HG03378 (cell line): ENCODE measurements around the gene PRCP.
A peak's percentile ranks its signal among the peaks of the same experiment; 100 is the strongest.
"Not testable (repeated sequence)": the region's sequence is repeated elsewhere in the genome, so short reads cannot be mapped to it uniquely, and the experiment has no call there.

ENCODE experiments used
- ATAC-seq: cut with Tn5 transposase; IDR thresholded peaks from one replicate; pipeline ENCODE4 v1.9.1; 2021; ENCODE audit warnings: mild to moderate bottlenecking, moderate library complexity; ENCODE audit not compliant: unreplicated experiment

PRCP gene

DNA sequence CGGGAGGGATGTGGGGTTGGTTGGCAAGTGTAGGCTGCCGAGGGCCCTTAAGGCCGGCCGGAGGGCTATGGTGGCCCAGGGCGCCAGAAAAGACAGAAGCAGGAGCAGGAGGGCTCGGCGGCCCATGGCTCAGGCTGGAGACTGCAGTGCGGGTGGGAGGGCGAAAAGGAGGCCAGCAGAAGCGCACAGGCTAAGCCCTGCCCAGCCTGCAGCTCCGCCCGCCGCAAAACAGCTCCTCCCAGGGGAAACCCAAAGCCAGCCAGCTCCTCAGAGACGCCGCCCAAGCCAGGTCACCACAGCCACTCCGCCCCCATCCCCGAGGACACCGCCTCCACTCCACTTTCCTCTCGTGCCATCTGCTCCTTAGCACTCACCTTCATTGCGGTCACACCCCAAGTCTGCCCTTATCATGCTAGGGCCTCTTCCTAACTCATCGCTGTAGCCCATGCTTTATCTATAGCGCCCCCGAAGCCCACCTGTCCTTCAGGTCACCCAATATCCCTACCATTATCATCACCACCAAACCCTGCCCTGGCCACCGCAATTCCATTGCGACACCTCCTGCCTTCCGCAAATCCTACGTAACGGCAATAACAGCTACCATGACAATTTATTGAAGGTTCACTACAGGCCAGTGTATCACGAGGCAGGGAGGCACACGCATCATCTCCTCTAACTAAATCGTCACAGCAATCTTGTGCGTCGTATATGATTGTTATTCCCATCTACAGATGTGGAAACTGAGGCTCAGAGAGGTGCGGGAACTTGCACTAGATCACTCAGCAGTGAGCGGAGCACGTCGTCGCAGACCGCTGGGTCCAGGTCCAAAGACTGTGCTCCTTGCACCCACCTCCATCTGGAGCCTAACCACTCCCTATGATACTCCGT, at the start of gene PRCP:
TSS of gene PRCP (minus strand) at position 154 of the 888 bp plus-strand sequence. CDS start at position 126, 28 bp downstream.
- peak; percentile 73 for ATAC-seq

DNA sequence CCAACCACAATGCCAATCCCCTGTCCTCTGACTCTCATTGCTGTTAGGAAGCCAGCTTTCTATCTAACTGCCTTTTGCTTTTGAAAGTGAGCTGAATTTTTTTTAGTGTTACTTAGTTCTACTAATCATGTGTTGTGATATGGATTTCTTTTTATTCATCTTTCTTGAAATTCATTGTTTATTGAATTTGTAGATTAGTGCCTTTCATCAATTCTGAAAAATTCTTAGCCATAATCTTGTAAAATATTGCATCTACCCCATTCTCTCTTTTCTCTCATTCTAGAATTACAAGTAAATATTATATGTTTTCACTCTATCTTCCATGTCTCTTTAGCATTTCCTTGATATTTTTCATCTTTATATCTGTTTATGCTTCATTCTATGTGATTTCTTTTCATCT, 49.1 kb upstream of the PRCP start:
- ATAC-seq = no peak

DNA sequence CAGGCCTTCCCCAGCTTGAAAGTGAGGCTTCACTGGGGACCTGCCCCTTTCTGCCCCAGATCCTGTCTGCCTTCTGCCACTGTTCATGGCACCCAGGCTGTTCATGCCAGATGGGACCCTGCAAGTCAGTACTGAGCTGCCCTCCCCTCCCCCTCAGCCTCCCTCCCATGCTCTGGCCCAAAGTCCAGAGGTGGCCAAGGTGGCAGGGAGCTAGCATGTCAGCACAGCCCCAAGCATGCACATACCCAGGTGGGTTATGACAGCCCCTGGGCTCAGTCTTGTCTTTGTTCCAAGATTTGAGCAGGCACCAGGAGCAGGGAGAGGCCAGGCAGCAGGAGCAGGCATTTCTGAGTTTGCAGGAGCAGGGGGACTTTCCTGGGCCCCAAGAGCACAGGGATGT, 45.5 kb upstream of the PRCP start:
- no peak for ATAC-seq

DNA sequence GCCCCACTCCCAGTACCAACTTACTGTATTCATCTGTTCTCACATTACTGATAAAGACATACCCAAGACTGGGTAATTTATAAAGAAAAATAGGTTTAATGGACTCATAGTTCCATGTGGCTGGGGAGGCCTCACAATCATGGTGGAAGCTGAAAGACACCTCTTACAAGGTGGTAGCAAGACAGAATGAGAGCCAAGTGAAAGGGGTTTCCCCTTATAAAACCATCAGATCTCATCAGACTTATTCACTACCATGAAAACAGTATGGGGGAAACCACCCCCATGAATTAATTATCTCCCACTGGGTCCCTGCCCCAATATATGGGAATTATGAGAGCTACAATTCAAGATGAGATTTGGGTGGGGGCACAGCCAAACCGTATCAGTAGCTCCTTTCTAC, 44.8 kb upstream of the PRCP start:
- not testable (repeated sequence) for ATAC-seq

DNA sequence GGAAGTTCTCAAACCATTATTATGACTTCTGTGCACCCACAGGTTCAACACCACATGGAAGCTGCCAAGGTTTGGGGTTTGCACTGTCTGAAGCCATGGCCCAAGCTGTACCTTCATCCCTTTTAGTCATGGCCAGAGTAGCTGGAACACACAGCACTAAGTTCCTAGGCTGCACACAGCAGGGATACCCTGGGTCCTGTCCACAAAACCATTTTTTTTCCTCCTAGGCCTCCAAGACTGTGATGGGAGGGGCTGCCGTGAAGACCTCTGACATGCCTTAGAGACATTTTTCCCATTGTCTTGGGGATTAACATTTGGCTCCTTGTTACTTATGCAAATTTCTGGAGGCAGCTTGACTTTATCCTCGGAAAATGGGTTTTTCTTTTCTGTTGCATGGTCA, 44.0 kb upstream of the PRCP start:
- no peak for ATAC-seq

DNA sequence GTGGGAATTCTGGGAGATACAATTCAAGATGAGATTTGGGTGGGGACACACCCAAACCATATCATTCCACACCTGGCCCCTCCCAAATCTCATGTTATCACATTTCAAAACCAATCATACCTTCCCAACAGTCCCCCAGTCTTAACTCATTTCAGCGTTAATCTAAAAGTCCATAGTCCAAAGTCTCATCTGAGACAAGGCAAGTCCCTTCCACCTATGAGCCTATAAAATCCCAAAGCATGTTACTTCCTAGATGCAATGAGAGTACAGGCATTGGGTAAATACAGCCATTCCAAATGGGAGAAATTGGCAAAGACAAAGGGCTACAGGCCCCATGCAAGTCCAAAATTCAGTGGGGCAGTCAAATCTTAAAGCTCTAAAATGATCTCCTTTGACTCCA, 43.2 kb upstream of the PRCP start:
- ATAC-seq = not testable (repeated sequence)

DNA sequence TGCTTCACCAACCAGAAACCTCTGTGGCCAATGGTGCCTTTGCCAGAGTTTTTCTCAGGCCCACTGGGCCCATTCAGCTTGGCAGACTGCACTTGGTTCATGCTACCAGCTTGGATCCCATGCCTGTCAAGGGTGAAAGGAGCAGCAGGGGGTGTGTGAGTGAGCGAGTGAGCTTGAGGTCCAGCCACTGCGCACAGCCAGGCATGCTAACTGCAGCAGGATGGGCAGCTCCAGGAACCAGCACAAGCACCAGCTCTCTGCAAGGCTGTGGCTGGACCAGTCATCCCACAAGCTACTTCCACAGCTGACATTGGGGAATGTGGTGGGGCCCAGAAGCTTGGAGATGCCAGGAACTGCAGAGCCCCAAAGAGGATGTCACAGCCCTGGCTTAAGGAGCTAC, 42.1 kb upstream of the PRCP start:
- no peak for ATAC-seq

DNA sequence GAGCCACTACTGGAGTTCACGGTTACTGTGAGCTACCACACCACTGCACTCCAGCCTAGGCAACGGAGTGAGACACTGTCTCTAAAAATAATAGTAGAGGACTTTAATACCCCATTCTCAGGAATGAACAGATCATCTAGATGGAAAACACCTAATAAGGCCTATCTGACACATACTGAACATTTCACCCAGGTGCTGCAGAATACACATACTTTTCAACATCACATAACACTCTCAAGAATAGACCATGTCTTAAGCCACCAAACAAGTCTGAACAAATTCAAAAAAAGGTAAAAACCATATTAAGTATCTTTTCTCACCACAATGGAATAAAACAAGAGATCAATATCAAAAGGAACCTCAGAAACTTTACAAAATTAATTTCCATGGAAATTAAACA, 39.2 kb upstream of the PRCP start:
- ATAC-seq = no peak

DNA sequence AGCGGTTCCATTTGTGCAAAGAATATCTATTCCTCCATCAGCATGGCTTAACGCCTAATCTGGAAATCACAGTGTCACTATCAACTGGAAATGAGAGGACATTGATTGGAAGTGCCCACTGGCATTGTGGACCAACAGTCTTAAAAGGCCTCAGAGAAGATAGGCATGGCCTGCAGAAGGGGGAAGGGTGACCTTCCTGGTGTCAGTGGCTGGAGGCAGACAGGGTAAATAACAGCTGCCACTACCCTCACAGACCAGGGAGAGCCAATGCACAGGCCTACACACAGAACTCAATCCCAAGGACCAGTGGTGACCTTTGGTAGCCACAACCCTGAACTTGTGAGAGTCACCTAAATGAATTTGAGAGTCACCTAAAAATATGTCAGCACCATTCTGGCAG, 37.3 kb upstream of the PRCP start:
- no peak for ATAC-seq

DNA sequence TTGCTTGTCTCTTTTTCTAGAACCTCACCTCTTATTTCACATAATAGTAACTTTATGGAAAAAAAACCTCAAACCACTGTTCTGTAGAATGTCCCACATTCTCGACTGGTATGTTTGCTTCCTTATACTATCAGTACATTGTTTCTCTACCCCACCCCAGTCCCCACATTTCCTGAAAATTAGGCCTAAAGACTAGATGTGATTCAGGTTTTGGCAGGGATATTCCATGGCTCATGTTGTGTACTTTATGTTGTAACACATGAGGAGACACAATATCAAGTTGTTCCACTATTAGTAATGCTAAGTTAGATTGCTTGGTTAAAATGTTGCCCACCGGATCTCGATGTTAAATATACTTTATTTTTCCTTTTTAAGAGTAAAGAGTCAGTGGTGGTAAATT, 36.0 kb upstream of the PRCP start:
- ATAC-seq = no peak

DNA sequence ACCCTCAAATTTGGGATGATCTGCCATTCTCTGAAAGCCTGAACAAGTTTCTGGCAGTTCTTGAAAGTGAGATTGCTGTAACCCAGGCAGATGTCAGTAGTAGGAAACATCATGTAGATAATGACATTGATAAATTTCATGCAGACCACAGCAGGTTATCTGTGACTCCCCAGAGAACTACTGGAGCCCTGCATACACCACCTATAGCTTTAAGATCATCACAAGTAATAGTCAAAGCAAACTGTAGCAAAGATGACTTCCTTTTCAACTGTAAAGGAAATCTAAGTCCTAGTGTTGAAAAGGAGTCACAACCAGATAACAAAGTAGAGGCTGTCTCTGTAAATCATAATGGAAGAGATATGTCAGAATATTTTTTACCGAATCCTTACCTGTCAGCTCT, 32.3 kb upstream of the PRCP start:
- no peak for ATAC-seq

DNA sequence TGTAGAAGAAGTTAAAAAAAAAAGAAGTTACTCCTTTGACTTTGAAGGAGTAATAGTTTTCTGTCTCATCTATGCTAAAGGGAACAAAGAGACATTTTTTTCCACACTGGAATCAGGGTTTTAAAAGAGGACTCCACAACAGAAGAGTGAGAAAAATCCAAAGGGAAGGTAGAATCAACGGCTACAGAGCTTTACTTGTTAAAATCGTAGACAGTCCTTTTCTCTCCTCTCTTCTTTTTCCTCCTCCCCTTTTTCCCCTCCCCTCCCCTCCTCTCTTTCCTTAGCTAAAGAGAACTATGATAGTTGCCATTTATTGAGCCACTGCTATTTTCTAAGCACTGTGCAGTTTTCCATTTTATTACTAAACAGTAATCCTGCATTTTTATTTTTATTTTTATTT, 30.5 kb upstream of the PRCP start:
- no peak for ATAC-seq

DNA sequence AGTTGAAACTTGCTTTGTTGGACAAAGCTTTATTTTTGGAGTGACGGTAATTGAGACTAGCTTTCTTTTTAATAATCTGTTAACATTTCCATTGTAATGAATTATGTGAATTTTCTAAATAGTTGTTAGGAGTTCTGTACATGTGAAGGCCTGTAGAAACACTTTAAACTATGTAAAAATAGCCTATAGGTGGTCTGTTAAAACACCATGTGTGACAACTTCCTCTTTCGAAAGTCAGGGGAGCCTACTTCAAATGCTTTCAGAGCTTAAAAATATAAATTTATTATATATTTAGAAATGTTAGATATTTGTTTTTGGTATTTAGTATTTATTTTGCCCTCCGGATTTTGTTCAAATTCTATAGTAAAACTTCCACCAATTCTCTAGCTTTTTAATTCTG, 30.0 kb upstream of the PRCP start:
- peak; percentile 57 for ATAC-seq

DNA sequence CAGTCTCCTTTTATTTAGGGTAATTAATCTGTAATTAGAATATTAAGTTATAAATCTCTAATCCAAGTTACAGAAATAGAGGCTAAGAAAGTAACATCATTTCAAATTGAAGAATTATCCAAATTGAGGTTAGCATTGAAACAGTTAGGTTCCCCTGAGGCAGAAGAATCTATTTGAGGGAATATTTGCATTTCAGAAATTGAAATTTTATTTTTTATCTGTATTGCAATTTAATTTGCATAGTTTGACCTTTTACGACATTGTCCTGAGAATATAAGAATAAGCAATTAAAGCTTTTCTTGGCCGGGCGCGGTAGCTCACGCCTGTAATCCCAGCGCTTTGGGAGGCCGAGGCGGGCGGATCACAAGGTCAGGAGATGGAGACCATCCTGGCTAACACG, 28.9 kb upstream of the PRCP start:
- no peak for ATAC-seq

DNA sequence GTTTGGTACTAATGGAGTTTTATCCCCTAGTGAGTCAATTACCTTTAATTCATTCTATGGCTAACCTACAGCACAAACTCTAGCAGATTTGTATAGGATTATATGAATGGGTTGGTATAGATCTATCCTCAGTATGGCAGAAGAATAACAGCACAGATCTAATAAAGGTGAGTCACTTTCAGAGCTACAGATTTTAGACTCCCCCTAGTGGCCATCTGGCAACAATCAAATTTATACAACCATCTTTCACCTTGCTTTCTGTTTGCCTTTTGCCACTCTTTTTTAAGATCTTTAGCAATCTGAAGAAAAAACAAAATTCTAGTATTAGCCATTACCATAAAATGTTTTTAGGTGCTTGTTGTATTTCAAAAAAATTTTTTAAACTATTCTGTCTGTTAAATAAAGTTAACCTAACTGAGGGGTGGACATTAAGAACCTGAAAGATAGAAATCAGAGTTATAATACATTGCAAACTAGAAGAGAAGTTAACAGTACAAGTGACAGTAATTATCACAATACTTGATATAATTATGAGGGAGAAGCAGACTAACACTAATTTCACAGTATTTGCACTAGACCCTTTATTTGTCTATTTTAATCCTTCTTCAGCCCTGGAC, 27.1 kb upstream of the PRCP start:
- peak; percentile 78 for ATAC-seq

DNA sequence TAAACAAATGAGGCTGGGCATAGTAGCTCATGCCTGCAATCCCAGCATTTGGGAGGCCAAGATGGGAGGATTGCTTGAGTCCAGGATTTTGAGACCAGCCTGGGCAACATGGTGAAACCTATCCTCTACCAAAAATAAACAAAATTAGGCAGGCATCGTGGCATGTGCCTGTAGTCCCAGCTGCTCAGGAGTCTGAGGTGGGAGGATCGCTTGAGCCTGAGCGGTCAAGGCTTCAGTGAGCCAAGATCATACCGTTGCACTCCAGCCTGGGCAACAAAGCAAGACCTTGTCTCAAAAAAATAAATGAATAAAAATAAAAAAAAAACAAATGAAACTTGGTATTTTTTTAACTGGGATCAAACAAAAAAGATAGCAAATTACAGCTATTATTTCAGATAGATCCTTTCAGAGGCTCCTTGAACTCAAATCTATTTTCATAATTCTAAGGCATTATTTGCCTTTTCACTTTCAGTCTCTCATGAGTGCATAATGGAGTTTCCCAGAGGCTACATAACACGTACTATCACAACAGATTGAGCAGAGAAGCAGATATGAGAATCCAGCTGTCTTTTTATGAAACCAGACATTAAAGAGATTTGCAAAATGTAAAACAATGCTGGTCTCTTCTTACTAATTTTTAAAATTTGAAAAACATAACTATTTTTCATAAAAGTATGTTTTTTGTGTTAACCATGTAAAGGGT, 24.4 kb upstream of the PRCP start:
- ATAC-seq = no peak

DNA sequence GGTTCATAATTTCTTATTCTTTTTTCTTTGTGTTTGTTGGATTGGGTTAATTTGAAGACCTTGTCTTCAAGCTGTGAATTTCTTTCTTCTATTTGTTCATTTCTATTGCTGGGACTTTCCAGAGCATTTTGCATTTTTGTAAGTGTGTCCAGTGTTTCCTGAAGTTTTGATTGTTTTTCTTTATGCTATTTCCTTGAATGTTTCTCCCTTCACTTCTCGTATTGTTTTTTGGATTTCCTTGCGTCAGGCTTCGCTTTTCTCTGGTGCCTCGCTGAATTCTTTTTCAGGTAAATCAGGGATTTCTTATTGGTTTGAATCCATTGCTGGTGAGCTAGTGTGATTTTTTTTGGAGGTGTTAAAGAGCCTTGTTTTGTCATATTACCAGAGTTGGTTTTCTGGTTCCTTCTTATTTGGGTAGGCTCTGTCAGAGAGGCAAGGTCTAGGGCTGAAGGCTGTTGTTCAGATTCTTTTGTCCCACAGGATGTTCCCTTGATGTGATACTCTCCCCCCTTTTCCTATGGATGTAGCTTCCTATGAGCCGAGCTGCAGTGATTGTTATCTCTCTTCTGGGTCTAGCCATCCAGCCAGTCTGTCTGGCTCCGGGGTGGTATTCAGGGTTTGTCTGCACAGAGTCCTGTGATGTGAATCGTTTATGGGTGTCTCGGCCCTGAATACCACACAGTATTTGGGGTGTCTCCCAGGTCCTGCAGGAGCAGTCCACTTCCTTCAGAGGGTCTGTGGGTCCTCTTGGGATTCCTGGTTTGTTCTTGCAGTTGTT, 22.4 kb upstream of the PRCP start:
- ATAC-seq = not testable (repeated sequence)

DNA sequence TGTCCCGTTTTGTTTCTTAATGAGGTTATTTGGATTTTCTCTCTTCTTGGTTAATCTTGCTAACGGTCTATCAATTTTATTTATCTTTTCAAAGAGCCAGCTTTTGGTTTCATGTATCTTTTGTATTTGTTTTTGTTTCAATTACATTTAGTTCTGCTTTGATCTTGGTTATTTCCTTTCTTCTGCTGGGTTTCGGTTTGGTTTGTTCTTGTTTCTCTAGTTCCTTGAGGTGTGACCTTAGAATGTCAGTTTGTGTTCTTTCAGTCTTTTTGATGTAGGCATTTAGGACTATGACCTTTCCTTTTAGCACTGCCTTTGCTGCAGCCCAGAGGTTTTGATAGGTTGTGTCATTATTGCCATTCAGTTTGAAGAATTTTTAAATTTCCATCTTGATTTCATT, 20.0 kb upstream of the PRCP start:
- not testable (repeated sequence) for ATAC-seq

DNA sequence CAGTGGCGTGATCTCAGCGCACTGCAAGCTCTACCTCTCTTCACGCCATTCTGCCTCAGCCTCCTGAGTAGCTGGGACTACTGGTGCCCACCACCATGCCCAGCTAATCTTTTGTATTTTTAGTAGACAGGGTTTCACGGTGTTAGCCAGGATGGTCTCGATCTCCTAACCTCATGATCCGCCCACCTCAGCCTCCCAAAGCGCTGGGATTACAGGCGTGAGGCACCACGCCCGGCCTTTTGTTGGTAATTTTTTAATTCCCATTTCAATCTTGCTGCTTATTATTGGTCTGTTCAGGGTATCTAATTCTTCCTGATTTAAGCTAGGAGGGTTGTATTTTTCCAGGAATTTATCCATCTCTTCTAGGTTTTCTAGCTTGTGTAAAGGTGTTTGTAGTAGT, 19.6 kb upstream of the PRCP start:
- not testable (repeated sequence) for ATAC-seq

DNA sequence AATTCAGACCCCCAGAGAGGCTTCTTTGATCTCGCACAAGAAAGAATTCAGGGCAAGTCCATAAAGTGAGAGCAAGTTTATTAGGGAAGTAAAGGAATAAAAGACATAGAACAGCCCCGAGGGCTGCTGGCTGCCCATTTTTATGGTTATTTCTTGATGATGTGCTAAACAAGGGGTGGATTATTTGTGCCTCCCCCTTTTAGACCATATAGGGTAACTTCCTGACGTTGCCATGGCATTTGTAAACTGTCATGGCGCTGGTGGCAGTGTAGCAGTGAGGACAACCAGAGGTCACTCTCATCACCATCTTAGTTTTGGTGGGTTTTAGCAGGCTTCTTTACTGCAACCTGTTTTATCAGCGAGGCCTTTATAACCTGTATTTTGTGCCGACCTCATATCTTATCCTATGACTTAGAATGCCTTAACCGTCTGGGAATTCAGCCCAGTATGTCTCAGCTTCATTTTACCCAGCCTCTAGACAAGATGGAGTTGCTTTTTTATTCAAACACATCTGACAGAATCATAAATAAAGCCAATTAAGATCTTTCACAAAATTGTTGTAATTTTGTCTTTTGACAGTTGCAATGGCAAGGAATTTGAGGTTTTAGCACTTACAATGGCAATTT, 8.9 kb upstream of the PRCP start:
- ATAC-seq = no peak

DNA sequence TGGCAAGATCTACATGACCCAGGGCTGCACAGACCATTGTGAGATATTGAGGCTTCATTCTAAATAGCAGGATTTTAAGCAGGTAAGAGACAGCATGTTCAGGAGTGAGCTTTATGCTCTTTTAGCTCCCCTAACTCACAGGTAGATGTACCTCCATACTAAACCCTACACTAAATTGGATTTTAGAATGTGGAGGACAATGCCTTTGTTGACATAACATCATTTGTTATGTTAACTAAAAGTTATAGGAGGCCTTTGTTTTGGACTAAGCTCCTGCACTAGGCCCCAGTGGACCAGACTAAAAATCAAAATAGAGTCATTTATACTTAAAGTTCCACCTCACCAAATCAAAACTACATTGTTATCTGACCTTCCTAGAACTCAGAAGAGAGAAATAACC, 8.1 kb upstream of the PRCP start:
- no peak for ATAC-seq
